GM20000 (cell line): ENCODE results near the gene SPTBN4.

Experiments used
- DNase-seq: peaks from one replicate; pipeline ENCODE4 v3.0.0; 2012; ENCODE audit warnings: low spot score
- TF ChIP-seq, protein P1 (sequence below): IDR thresholded peaks from 2 replicates; pipeline ENCODE4 v1.5.1; 2012; ENCODE audit warnings: mild to moderate bottlenecking, control low read depth; ENCODE audit errors: extremely low read depth, missing control alignments

Gene SPTBN4

GRCh38 chr19:40584007-40584406 is 117.2 kb downstream of the SPTBN4 start:
- DNase-seq: no peak

DNA sequence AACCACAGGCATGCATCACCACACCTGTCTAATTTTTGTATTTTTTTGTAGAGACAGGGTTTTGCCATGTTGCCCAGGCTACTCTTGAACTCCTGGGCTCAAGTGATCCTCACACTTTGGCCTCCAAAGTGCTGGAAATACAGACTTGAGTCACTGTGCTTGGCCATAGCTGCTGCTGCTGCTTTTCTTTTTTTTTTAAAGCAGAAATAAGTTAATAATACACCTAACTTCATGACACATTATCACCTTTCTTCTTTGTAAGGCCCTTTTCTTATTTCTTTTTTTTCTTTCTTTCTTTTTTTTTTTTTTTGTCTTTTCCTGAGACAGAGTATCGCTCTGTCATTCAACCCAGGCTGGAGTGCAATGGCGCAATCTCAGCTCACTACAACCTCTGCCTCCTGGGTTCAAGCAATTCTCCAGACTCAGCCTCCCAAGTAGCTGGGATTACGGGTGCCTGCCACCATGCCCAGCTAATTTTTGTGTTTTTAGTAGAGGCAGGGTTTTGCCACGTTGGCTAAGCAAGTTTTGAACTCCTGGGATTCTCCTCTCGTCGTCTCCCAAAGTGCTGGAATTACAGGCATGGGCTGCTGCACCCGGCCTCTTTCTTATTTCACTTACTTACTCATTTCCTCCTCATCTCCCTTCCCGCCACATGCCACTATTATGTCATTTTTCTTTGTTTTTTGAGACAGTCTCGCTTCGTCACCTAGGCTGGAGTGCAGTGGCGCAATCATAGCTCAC is 118.6 kb downstream of the SPTBN4 start:
- DNase-seq: no peak
- TF ChIP-seq, protein P1, sequence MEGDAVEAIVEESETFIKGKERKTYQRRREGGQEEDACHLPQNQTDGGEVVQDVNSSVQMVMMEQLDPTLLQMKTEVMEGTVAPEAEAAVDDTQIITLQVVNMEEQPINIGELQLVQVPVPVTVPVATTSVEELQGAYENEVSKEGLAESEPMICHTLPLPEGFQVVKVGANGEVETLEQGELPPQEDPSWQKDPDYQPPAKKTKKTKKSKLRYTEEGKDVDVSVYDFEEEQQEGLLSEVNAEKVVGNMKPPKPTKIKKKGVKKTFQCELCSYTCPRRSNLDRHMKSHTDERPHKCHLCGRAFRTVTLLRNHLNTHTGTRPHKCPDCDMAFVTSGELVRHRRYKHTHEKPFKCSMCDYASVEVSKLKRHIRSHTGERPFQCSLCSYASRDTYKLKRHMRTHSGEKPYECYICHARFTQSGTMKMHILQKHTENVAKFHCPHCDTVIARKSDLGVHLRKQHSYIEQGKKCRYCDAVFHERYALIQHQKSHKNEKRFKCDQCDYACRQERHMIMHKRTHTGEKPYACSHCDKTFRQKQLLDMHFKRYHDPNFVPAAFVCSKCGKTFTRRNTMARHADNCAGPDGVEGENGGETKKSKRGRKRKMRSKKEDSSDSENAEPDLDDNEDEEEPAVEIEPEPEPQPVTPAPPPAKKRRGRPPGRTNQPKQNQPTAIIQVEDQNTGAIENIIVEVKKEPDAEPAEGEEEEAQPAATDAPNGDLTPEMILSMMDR: no peak

More at GRCh38 chr19:40584007-40584406, 117.2 kb downstream of the SPTBN4 start:
- TF ChIP-seq, protein P1: no peak

GRCh38 chr19:40585982-40586422 is 119.2 kb downstream of the SPTBN4 start:
- DNase-seq: no peak
- TF ChIP-seq, protein P1: no peak

DNA sequence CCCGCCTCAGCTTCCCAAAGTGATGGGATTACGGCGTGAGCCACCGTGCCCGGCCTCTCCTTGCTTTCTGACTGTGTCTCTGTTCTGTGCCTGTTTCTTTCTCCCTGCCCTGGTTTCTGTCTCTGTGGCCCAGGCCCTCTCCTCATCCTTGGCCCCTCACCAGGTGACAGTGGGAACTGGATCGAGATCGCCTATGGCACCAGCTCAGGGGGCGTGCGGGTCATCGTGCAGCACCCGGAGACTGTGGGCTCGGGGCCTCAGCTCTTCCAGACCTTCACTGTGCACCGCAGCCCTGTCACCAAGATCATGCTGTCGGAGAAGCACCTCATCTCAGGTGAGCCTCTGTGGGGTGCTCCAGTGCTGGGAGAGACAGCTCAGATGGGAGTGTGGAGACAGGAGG is 119.8 kb downstream of the SPTBN4 start:
- TF ChIP-seq, protein P1: no peak
- DNase-seq: no peak

GRCh38 chr19:40588110-40588854 is 121.5 kb downstream of the SPTBN4 start:
- TF ChIP-seq, protein P1: no peak
- no peak for DNase-seq

DNA sequence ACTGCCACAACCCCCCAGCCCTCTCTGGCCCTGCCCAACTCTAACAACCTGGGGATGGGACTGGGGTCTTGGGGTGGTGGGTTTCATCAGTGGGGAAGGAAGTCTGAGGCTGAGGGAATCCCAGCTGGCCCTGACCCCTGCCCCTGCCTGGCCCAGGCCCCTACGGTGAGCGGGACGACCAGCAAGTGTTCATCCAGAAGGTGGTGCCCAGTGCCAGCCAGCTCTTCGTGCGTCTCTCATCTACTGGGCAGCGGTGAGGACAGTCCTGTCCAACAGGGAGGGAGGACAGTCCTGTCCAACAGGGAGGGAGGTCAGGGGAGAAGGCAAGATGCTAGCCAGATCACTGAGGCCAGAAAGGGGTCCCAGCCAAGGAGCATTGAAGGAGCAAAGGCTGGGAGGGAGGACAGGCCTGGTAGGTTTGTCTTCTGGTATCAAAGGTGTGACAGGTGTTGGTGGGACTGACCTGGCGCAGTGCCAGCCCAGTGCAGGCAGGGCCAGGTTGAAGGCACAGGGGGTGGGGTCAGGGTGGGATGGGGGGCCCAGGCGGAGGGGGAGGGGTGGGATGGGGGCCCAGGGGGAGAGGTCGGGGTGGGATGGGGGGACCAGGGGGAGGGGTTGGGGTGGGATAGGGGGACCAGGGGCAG is 122.2 kb downstream of the SPTBN4 start:
- no peak for DNase-seq
- TF ChIP-seq, protein P1: no peak
